Tracheal epithelial cell (primary cell): ENCODE measurements around the gene GJB4. TPM values are rescaled to one million over a fixed set of nuclear protein-coding genes. Genes with fewer than 3 reads are reported as not detected.

Experiments used
- total RNA-seq: library from RNA; depleted of rRNA; stranded (reverse); fragments of >200 nt; gene quantifications from 2 replicates; pipeline ENCODE4 v1.2.1, GENCODE V29; 2014

GJB4 gene
- total RNA-seq: 8.1 and 48.9 TPM in 2 replicates

GRCh38 chr1:34759503-34760357 is at the start of gene GJB4:
GJB4 (plus strand) TSS chr1:34759740; CDS start chr1:34761255, 1,515 bp downstream.

GRCh38 chr1:34754964-34755637 is 4.4 kb upstream of the GJB4 start, which contains the start of gene GJB5:
GJB5 (plus strand) TSS chr1:34755047; CDS start chr1:34757331, 2,284 bp downstream.

GRCh38 chr1:34781071-34781843 is 21.7 kb downstream of the GJB4 start, which contains the start of gene GJB3:
GJB3 (plus strand) TSS chr1:34781214; CDS start chr1:34784763, 3,549 bp downstream.

GRCh38 chr1:34792868-34793727 is 33.6 kb downstream of the GJB4 start, which contains the start of gene GJA4:
GJA4 (plus strand) TSS chr1:34792999; CDS start chr1:34794214, 1,215 bp downstream.

Other genes starting within 250 kb of the GJB4 start
- 65.4 and 74.7 TPM in 2 replicates for gene GJB5, start 4.7 kb upstream of the GJB4 start, total RNA-seq
- 160 and 174 TPM in 2 replicates for gene GJB3, start 21.5 kb downstream of the GJB4 start, total RNA-seq
- 0.48 TPM in 1 of 2 replicates, not detected in the other for gene GJA4, start 33.3 kb downstream of the GJB4 start, total RNA-seq
- 26.0 and 29.4 TPM in 2 replicates for gene SMIM12, start 100.0 kb downstream of the GJB4 start, total RNA-seq
- gene DLGAP3, start 169.9 kb downstream of the GJB4 start, total RNA-seq: 0.21 TPM in 1 of 2 replicates, not detected in the other
- 13.2 and 20.2 TPM in 2 replicates for gene TMEM35B, start 225.6 kb downstream of the GJB4 start, total RNA-seq